ENCODE results near the gene LSM12.
A peak's percentile ranks its signal among the peaks of the same experiment; 100 is the strongest.
"Not testable (repeated sequence)": the region's sequence is repeated elsewhere in the genome, so short reads cannot be mapped to it uniquely, and the experiment has no call there.

LSM12 gene

GRCh38 chr17:44075598-44076293, 9.3 kb upstream of the LSM12 start:
- no peak for FAIRE-seq

- FAIRE-seq: no peak
These were observed 8.4 kb upstream of the LSM12 start for GRCh38 chr17:44074911-44075285.

- FAIRE-seq: no peak
These were observed 7.9 kb upstream of the LSM12 start for GRCh38 chr17:44074231-44074910.

GRCh38 chr17:44071772-44072171, 5.3 kb upstream of the LSM12 start:
- FAIRE-seq: no peak

- FAIRE-seq: no peak
These were observed 4.7 kb upstream of the LSM12 start for GRCh38 chr17:44071198-44071520.

- FAIRE-seq: peak; percentile 3
These were observed 4.2 kb upstream of the LSM12 start, which contains the start of gene G6PC3 for GRCh38 chr17:44070455-44071197. TSS of gene G6PC3 (plus strand) at chr17:44070735. CDS start at chr17:44070966, 231 bp downstream.

- FAIRE-seq: no peak
These were observed 3.5 kb upstream of the LSM12 start for GRCh38 chr17:44069974-44070454.

GRCh38 chr17:44067545-44067940, 1.1 kb upstream of the LSM12 start:
- no peak for FAIRE-seq

- FAIRE-seq: no peak
These were observed 735 bp downstream of the LSM12 start for GRCh38 chr17:44065668-44066203.

- no peak for FAIRE-seq
These were observed 2.5 kb downstream of the LSM12 start for GRCh38 chr17:44063704-44064639.

GRCh38 chr17:44062871-44063270, 3.6 kb downstream of the LSM12 start:
- no peak for FAIRE-seq

GRCh38 chr17:44061446-44061845, 5.0 kb downstream of the LSM12 start:
- no peak for FAIRE-seq

GRCh38 chr17:44059101-44059892, 7.2 kb downstream of the LSM12 start:
- no peak for FAIRE-seq

GRCh38 chr17:44053125-44053872, 13.2 kb downstream of the LSM12 start:
- FAIRE-seq: no peak

- no peak for FAIRE-seq
These were observed 17.0 kb downstream of the LSM12 start for GRCh38 chr17:44049294-44050060.

- not testable (repeated sequence) for FAIRE-seq
These were observed 19.6 kb downstream of the LSM12 start for GRCh38 chr17:44046893-44047292.

GRCh38 chr17:44045486-44045885, 21.0 kb downstream of the LSM12 start:
- FAIRE-seq: no peak

- no peak for FAIRE-seq
These were observed 22.4 kb downstream of the LSM12 start for GRCh38 chr17:44044071-44044470.

GRCh38 chr17:44043272-44043696, 23.2 kb downstream of the LSM12 start:
- no peak for FAIRE-seq
